Activated B cell treated with CpG ODN at 0.5 μM for 24 hours (primary cell): ENCODE data around the gene NFASC. TPM values are rescaled to one million over a fixed set of nuclear protein-coding genes. Genes with fewer than 3 reads are reported as not detected.

Source experiments
- ATAC-seq: fragments of 200-7000 bp; cut with Tn5 transposase; one replicate; pipeline ENCODE4 v1.10.0; 2021; ENCODE audit warnings: low read depth, mild to moderate bottlenecking, moderate library complexity
- CTCF ChIA-PET: fragments of 350-600 bp; sonication (Branson Sonifier 250); formaldehyde crosslinking; loops from one replicate; lab custom pipeline; 2021; ENCODE audit warnings: antibody characterized with exemption; lab: Charles Lee
- POLR2A ChIA-PET: fragments of 350-600 bp; sonication (Branson Sonifier 250); formaldehyde crosslinking; loops from one replicate; lab custom pipeline; 2021; ENCODE audit warnings: antibody characterized with exemption; lab: Charles Lee
- DNase-seq: peaks from one replicate; pipeline ENCODE4 v3.0.0; 2022
- H3K27ac Mint-ChIP-seq: one replicate; pipeline ENCODE4 v1.8.0; 2020; ENCODE audit warnings: mixed read lengths
- H3K27me3 Mint-ChIP-seq: one replicate; pipeline ENCODE4 v1.8.0; 2021; ENCODE audit warnings: mixed read lengths
- H3K36me3 Mint-ChIP-seq: one replicate; pipeline ENCODE4 v1.8.0; 2021; ENCODE audit warnings: low read depth, mixed read lengths
- H3K4me1 Mint-ChIP-seq: one replicate; pipeline ENCODE4 v1.8.0; 2021; ENCODE audit warnings: mixed read lengths
- H3K4me3 Mint-ChIP-seq: one replicate; pipeline ENCODE4 v1.8.0; 2020; ENCODE audit warnings: mild to moderate bottlenecking, mixed read lengths
- H3K9me3 Mint-ChIP-seq: one replicate; pipeline ENCODE4 v1.8.0; 2020; ENCODE audit warnings: mixed read lengths
- intact Hi-C: fragments of 100-400 bp; cut with micrococcal nuclease; formaldehyde crosslinking; loops from one replicate; pipeline ENCODE4 v1.15.1; 2024
- total RNA-seq: library from RNA; stranded (reverse); gene quantifications from 2 replicates; pipeline ENCODE4 v1.2.3, GENCODE V29; 2022
- TF ChIP-seq, protein P1 (sequence below): fragments of 200-600 bp; IDR thresholded peaks from one replicate; pipeline ENCODE4 v1.8.0; 2022; ENCODE audit warnings: antibody characterized with exemption, mild to moderate bottlenecking

NFASC gene
- total RNA-seq, 1 donor from 2014 or later: 0.07 TPM

DNA sequence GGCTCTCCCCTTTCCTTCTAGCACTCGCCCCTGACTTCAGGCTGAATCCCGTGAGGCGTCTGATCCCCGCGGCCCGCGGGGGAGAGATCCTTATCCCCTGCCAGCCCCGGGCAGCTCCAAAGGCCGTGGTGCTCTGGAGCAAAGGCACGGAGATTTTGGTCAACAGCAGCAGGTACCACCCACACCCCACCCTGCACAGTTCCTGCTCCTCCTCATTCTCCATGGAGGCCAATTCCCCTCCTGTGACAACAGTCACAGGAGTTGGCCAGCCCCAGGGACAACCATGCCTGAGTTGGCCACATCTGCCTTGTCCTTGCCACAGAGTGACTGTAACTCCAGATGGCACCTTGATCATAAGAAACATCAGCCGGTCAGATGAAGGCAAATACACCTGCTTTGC lies 193.6 kb downstream of the NFASC start:
- Mint-ChIP-seq H3K4me3 (no peak overlapping the region), H3K36me3 (no peaks in the 10 kb centered on the region), H3K27ac (no peak overlapping the region), H3K9me3 (no peaks in the 10 kb centered on the region), H3K27me3 (no peaks in the 10 kb centered on the region), H3K4me1 (no peaks in the 10 kb centered on the region)
- POLR2A ChIA-PET: no interaction called here
- DNase-seq: no peak
- intact Hi-C loops: no loop called here
- ATAC-seq: no peak
- CTCF ChIA-PET: no interaction called here
- TF ChIP-seq, protein P1, sequence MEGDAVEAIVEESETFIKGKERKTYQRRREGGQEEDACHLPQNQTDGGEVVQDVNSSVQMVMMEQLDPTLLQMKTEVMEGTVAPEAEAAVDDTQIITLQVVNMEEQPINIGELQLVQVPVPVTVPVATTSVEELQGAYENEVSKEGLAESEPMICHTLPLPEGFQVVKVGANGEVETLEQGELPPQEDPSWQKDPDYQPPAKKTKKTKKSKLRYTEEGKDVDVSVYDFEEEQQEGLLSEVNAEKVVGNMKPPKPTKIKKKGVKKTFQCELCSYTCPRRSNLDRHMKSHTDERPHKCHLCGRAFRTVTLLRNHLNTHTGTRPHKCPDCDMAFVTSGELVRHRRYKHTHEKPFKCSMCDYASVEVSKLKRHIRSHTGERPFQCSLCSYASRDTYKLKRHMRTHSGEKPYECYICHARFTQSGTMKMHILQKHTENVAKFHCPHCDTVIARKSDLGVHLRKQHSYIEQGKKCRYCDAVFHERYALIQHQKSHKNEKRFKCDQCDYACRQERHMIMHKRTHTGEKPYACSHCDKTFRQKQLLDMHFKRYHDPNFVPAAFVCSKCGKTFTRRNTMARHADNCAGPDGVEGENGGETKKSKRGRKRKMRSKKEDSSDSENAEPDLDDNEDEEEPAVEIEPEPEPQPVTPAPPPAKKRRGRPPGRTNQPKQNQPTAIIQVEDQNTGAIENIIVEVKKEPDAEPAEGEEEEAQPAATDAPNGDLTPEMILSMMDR: no peak

DNA sequence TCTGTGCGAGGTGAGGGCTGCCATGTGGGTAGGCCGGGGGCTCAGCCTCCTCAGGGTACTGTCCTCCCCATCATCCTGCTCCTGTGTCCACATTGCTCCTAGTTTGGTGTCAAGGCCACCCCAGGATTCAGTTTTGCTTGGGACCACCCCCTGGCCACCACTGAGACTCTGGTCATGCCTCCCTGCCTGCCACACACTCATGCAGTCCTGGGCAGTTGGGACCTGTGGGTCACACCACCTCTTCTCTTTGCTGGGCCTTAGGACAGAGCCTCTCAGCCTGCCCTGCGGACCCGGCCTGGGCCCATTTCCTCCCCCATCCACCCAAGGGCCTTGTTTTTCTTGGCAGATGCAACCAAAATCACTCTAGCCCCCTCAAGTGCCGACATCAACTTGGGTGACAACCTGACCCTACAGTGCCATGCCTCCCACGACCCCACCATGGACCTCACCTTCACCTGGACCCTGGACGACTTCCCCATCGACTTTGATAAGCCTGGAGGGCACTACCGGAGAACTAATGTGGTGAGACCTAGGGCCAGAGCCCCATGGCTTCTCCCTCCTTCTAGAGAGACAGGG lies 194.2 kb downstream of the NFASC start:
- Mint-ChIP-seq H3K36me3 (no peaks in the 10 kb centered on the region), H3K4me1 (no peaks in the 10 kb centered on the region), H3K27ac (no peak overlapping the region), H3K9me3 (no peaks in the 10 kb centered on the region), H3K27me3 (no peaks in the 10 kb centered on the region), H3K4me3 (no peak overlapping the region)
- DNase-seq: no peak
- no peak for ATAC-seq
- POLR2A ChIA-PET: no interaction called here
- intact Hi-C loops: no loop called here
- CTCF ChIA-PET: no interaction called here
- TF ChIP-seq, protein P1: no peak

DNA sequence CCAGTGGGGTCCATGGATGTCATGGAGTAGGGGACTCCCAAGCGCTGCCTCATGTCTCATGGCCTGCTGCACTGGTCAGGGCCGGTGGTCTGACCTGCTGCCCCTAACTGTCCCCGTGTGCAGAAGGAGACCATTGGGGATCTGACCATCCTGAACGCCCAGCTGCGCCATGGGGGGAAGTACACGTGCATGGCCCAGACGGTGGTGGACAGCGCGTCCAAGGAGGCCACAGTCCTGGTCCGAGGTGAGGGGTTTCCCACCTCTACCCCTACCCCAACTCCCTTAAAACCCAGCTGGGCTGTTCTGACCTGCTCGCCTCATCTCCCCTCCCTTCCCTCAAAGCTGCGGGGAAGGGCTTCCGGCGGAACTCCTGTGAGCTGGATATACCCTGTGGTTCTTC lies 195.0 kb downstream of the NFASC start:
- ChIA-PET CTCF (no interaction called here), POLR2A (interaction anchor here (0.6 kb wide), 1 partner anchor 55 kb away, joined by 5 read pairs; no protein-coding TSS in a partner anchor)
- H3K27ac Mint-ChIP-seq: no peak overlapping the region
- H3K36me3 Mint-ChIP-seq: no peaks in the 10 kb centered on the region
- H3K4me1 Mint-ChIP-seq: no peaks in the 10 kb centered on the region
- no peak for ATAC-seq
- intact Hi-C loops: no loop called here
- no peak for DNase-seq
- TF ChIP-seq, protein P1: no peak
- H3K4me3 Mint-ChIP-seq: no peak overlapping the region
- no peaks in the 10 kb centered on the region for H3K27me3 Mint-ChIP-seq
- no peaks in the 10 kb centered on the region for H3K9me3 Mint-ChIP-seq

DNA sequence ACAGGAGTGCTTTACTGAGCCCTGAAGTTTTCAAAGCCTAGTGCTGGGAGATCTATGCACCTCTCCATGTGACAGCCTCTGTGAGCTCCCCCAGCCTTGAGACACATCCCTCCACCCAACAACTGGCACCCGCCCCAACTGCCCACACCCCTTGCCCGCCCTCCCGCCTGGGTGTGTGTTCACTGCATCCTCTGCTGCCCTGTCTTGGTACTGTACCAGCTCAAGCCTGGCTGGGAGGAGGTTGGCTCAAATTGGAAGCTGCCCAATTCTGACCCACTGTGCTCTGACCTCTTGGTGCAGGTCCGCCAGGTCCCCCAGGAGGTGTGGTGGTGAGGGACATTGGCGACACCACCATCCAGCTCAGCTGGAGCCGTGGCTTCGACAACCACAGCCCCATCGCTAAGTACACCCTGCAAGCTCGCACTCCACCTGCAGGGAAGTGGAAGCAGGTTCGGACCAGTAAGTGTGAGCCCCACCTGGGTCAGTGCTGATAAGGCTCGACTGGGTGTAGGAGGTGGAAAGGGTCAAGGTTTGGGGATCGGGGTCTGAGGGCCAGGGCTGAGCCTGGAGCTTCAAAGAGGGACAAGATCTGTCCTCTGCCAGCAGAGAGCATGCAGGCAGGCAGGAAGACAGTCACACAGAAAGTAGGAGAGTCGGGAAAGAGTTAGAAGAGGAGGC lies 195.6 kb downstream of the NFASC start:
- H3K9me3 Mint-ChIP-seq: no peaks in the 10 kb centered on the region
- no peaks in the 10 kb centered on the region for H3K27me3 Mint-ChIP-seq
- ATAC-seq (no peak), DNase-seq (no peak)
- POLR2A ChIA-PET: interaction anchor here (0.6 kb wide), 1 partner anchor 56 kb away, joined by 5 read pairs; no protein-coding TSS in a partner anchor
- TF ChIP-seq, protein P1: no peak
- no peak overlapping the region for H3K4me3 Mint-ChIP-seq
- H3K27ac Mint-ChIP-seq: no peak overlapping the region
- no peaks in the 10 kb centered on the region for H3K36me3 Mint-ChIP-seq
- intact Hi-C loops: no loop called here
- CTCF ChIA-PET: no interaction called here
- H3K4me1 Mint-ChIP-seq: no peaks in the 10 kb centered on the region

DNA sequence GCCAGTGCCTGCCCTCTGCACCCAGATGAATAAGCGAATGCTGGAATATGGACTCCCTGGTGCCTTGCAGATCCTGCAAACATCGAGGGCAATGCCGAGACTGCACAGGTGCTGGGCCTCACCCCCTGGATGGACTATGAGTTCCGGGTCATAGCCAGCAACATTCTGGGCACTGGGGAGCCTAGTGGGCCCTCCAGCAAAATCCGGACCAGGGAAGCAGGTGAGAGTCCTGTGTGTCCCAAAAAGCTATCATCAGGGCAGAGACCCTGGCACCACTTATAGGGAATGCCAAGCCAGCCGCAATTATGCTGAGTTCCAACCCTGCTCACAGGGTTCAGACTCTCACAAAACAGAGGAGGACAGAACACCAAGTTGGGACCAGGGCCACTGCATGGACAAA lies 196.4 kb downstream of the NFASC start:
- POLR2A ChIA-PET: no interaction called here
- CTCF ChIA-PET: no interaction called here
- ATAC-seq: no peak
- no peaks in the 10 kb centered on the region for H3K9me3 Mint-ChIP-seq
- no peak overlapping the region for H3K27ac Mint-ChIP-seq
- no peaks in the 10 kb centered on the region for H3K4me1 Mint-ChIP-seq
- DNase-seq: no peak
- no peaks in the 10 kb centered on the region for H3K27me3 Mint-ChIP-seq
- no peak overlapping the region for H3K4me3 Mint-ChIP-seq
- intact Hi-C loops: no loop called here
- TF ChIP-seq, protein P1: no peak
- no peaks in the 10 kb centered on the region for H3K36me3 Mint-ChIP-seq
